HCT116 (cell line): Measurements from ENCODE around the gene FNDC3B.

Experiments
- CTCF ChIP-seq, 3 experiments: fragments of 200-600 bp in 1 of 3; sonication (generic) in 1 of 3; IDR thresholded peaks in 2 of 3; conservative IDR thresholded peaks in 1 of 3; 2 replicates each; pipeline ENCODE4 v1.5.1; 2012 to 2017; ENCODE audit warnings: low read depth in 2 of 3, low read length in 2 of 3, antibody characterized with exemption in 1 of 3, borderline replicate concordance in 1 of 3, control low read depth in 1 of 3, mild to moderate bottlenecking in 1 of 3, mixed read lengths in 1 of 3, mixed run types in 1 of 3, moderate library complexity in 1 of 3; ENCODE audit not compliant: insufficient read depth in 1 of 3
- EZH2 ChIP-seq: fragments of 200-600 bp; sonication (generic); IDR thresholded peaks from 2 replicates; pipeline ENCODE4 v1.6.1; 2017; ENCODE audit warnings: antibody characterized with exemption, mixed run types
- FOSL1 ChIP-seq: IDR thresholded peaks from 2 replicates; pipeline ENCODE4 v1.6.1; 2012; ENCODE audit warnings: low read depth
- JUND ChIP-seq: IDR thresholded peaks from 2 replicates; pipeline ENCODE4 v1.6.1; 2012
- MAX ChIP-seq: IDR thresholded peaks from 2 replicates; pipeline ENCODE4 v1.6.1; 2012
- POLR2A ChIP-seq: IDR thresholded peaks from 2 replicates; pipeline ENCODE4 v1.7.0; 2011; ENCODE audit warnings: borderline replicate concordance; ENCODE audit not compliant: insufficient read depth, insufficient read length; ENCODE audit errors: extremely low read depth
- RAD21 ChIP-seq: IDR thresholded peaks from 2 replicates; pipeline ENCODE4 v1.6.1; 2012; ENCODE audit warnings: low read depth, mild to moderate bottlenecking
- REST ChIP-seq: IDR thresholded peaks from 2 replicates; pipeline ENCODE4 v1.6.1; 2012; ENCODE audit warnings: low read depth
- SIN3A ChIP-seq: IDR thresholded peaks from 2 replicates; pipeline ENCODE4 v1.6.1; 2012; ENCODE audit warnings: low read depth
- SP1 ChIP-seq: IDR thresholded peaks from 2 replicates; pipeline ENCODE4 v1.6.1; 2012; ENCODE audit warnings: low read depth
- YY1 ChIP-seq: IDR thresholded peaks from 2 replicates; pipeline ENCODE4 v1.6.1; 2011; ENCODE audit warnings: low read length, low read depth, moderate library complexity, mild to moderate bottlenecking; ENCODE audit not compliant: insufficient replicate concordance; ENCODE audit errors: extremely low read depth
- ZBTB33 ChIP-seq: IDR thresholded peaks from 2 replicates; pipeline ENCODE4 v1.6.1; 2011; ENCODE audit warnings: mild to moderate bottlenecking, low read length, moderate library complexity; ENCODE audit not compliant: insufficient replicate concordance; ENCODE audit errors: extremely low read depth
- ZNF274 ChIP-seq: fragments of 200-500 bp; sonication (Bioruptor generic); IDR thresholded peaks from 2 replicates; pipeline ENCODE4 v1.6.1; 2014; ENCODE audit warnings: mild to moderate bottlenecking, low read depth, low read length, inconsistent platforms

- TF ChIP-seq CTCF (IDR thresholded peaks at IDR 0.05 in 2 of 3, conservative IDR thresholded peaks at IDR 0.05 in 1 of 3; ENCODE audit: borderline replicate concordance in 1 of 3, insufficient read depth in 1 of 3, low read depth in 2 of 3, low read length in 2 of 3): no peak
- TF ChIP-seq SP1: no peak
- TF ChIP-seq FOSL1: no peak
- TF ChIP-seq SIN3A: no peak
- TF ChIP-seq EZH2: no peak
- no peak for TF ChIP-seq POLR2A
- TF ChIP-seq RAD21: no peak
- no peak for TF ChIP-seq REST
- no peak for TF ChIP-seq MAX
- TF ChIP-seq ZNF274: no peak
- no peak for TF ChIP-seq ZBTB33
- no peak for TF ChIP-seq YY1
- TF ChIP-seq JUND: no peak
Observed at GRCh38 chr3:172082820-172083513, 43.6 kb downstream of the FNDC3B start.
